AG04450 (cell line): ENCODE measurements around the gene SPTLC3. TPM values are rescaled to one million over a fixed set of nuclear protein-coding genes. Genes with fewer than 3 reads are reported as not detected.

Experiments
- CTCF ChIA-PET: fragments of 300-600, 350-600 bp; formaldehyde crosslinking; extraction: SDS; loops from one replicate; lab custom pipeline; 2022; ENCODE audit warnings: antibody characterized with exemption, inconsistent platforms; lab: Charles Lee
- POLR2A ChIA-PET: fragments of 350-600 bp; formaldehyde crosslinking; extraction: SDS; loops from one replicate; lab custom pipeline; 2021; ENCODE audit warnings: antibody characterized with exemption, inconsistent platforms; lab: Yijun Ruan, JAX
- DNase-seq: peaks from one replicate; pipeline ENCODE4 v3.0.0-alpha.2; 2011; ENCODE audit warnings: low read depth, low spot score
- H3K27ac ChIP-seq: one replicate; pipeline ENCODE4 v1.5.1; 2012; ENCODE audit warnings: low read depth, low read length, control low read depth
- H3K27me3 ChIP-seq: one replicate; pipeline ENCODE4 v1.6.0; 2012; ENCODE audit warnings: low read length; ENCODE audit not compliant: control insufficient read depth, insufficient read depth
- H3K4me3 ChIP-seq: 2 replicates; pipeline ENCODE4 v1.5.1; 2011; ENCODE audit warnings: mild to moderate bottlenecking, low read depth, low read length, control low read depth
- H3K9me3 ChIP-seq: 2 replicates; pipeline ENCODE4 v1.5.1; 2012; ENCODE audit warnings: low read length; ENCODE audit not compliant: control insufficient read depth, insufficient read depth
- polyA plus RNA-seq: library from polyadenylated mRNA; depleted of rRNA; stranded (reverse); fragments of >200 nt; gene quantifications from 2 replicates; pipeline ENCODE4 v1.2.3, GENCODE V29; 2011
- TF ChIP-seq, protein P1 (sequence below): IDR thresholded peaks from 2 replicates; pipeline ENCODE4 v1.5.1; 2011; ENCODE audit warnings: low read depth, low read length, control low read depth, inconsistent platforms

SPTLC3 gene
- polyA plus RNA-seq, 1 experiment, result 2.8 TPM

DNA sequence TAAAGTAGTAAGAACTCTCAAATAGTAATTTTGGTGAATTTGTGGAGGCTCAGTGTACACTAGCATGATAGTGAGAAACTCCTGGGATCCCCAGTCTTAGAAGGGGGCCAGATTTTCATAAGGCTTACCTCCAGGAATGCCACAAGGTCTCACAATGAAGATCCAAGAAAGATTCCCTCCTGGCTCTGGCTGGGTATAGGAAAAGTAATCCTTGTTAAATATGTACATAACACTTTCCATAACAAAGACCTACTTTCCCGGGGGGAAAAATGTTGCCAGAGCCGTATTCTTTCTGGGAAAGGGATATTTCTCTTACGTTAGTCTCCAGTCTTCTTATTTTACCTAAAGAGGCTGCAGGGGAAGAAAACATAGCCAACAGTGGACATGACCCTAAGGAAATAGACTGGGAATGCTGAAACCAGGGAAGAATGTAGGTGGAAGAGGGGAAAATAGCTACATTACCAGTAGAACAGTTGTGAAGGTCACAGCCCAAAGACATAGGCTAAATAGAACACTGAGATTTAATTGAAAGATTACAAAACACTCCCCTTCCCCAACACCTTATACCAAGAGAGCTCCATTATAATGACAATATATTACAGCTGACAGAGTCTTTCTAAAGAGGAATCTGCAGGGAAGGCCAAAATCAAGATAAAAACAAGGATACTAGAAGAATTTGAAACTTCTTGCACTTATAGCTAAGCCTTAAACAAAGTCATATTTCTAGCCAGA is 177.4 kb downstream of the SPTLC3 start:
- ChIA-PET POLR2A (no interaction called here), CTCF (no interaction called here)
- TF ChIP-seq, protein P1, sequence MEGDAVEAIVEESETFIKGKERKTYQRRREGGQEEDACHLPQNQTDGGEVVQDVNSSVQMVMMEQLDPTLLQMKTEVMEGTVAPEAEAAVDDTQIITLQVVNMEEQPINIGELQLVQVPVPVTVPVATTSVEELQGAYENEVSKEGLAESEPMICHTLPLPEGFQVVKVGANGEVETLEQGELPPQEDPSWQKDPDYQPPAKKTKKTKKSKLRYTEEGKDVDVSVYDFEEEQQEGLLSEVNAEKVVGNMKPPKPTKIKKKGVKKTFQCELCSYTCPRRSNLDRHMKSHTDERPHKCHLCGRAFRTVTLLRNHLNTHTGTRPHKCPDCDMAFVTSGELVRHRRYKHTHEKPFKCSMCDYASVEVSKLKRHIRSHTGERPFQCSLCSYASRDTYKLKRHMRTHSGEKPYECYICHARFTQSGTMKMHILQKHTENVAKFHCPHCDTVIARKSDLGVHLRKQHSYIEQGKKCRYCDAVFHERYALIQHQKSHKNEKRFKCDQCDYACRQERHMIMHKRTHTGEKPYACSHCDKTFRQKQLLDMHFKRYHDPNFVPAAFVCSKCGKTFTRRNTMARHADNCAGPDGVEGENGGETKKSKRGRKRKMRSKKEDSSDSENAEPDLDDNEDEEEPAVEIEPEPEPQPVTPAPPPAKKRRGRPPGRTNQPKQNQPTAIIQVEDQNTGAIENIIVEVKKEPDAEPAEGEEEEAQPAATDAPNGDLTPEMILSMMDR, result no peak
- no peaks in the 10 kb centered on the region for H3K27me3 ChIP-seq
- H3K9me3 ChIP-seq, result no peaks in the 10 kb centered on the region
- no peak overlapping the region for H3K27ac ChIP-seq
- no peak for DNase-seq
- no peak overlapping the region for H3K4me3 ChIP-seq

DNA sequence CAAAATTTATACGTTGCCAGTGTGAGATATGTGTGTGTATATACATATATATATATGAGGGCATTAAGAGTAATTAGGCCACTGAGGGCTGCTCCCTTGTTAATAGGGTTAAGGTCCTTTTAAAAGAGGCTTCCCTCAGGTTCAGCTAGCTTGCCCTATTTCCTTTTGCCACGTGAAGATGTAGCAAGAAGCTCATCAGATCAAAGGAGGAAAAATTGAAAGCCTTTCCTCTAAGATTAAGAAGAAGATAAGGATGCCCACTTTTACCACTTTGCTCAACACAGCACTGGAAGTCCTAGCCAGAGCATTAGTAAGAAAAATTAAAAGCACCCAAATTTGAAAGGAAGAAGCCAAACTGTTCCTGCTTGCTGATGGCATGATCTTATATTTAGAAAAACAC is 179.1 kb downstream of the SPTLC3 start:
- no peak overlapping the region for H3K27ac ChIP-seq
- TF ChIP-seq, protein P1, result no peak
- no peak overlapping the region for H3K4me3 ChIP-seq
- ChIA-PET CTCF (no interaction called here), POLR2A (no interaction called here)
- H3K27me3 ChIP-seq, result no peaks in the 10 kb centered on the region
- no peaks in the 10 kb centered on the region for H3K9me3 ChIP-seq
- DNase-seq, result no peak

DNA sequence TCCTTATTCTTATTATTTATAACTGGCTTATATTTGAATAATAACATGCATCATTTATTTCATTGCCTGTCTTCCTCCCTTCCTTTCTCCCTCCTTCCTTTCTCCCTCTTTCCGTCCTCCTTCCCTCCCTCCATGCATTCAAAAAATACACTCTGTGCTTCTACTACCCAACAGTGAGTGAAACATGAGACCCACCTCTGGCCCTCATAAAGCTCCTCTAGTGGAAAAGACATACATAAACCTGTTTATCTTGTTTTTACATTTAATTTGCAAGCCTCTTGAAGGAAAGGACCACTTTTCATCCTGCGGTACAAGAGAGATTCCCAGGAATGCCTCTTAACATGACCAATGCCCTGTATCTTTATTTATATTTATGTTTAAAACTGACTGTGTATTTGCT is 190.5 kb downstream of the SPTLC3 start:
- CTCF ChIA-PET, result no interaction called here
- TF ChIP-seq, protein P1, result no peak
- H3K9me3 ChIP-seq, result no peaks in the 10 kb centered on the region
- DNase-seq, result no peak
- POLR2A ChIA-PET, result no interaction called here
- H3K4me3 ChIP-seq, result no peak overlapping the region
- no peak overlapping the region for H3K27ac ChIP-seq
- H3K27me3 ChIP-seq, result no peaks in the 10 kb centered on the region

DNA sequence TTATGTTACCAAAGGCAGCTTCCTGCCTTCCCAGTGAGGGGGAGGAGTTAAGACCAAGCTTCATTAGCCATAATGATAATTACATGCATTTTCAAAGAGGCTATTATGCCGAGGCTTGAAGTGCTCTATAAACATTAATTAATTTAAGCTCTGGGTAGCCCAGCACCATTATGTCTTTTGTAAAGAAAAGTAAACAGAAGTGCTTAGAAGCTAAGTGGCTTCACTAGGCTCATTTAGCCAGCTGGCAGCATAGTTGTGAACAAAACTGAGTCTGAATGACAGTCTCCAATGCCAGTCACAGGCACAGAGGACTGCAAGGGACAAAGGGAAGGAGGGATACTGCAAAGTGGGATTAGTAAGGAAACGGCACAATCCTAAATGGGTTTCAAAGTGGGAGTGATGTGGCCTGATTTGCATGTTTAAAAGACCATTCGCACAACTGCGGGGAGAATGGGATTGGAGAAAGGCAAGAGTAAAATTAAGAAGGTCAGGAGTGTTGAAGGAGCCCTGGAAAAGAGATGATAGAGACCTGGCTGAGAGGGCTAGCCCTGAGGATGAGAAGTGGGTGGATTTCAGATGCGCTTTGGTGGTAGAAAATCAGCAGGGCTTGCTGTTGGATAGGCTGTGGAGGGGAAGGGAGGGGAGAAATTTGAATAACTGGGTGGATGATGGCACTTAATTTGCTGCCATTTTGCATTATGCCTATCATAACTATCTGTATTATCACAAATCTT is 192.2 kb downstream of the SPTLC3 start:
- DNase-seq, result no peak
- H3K27ac ChIP-seq, result no peak overlapping the region
- no peaks in the 10 kb centered on the region for H3K27me3 ChIP-seq
- TF ChIP-seq, protein P1, result no peak
- no peaks in the 10 kb centered on the region for H3K9me3 ChIP-seq
- ChIA-PET POLR2A (no interaction called here), CTCF (interaction anchor here (1.1 kb wide), 1 partner anchor 346 kb away, joined by 3 read pairs; no protein-coding TSS in a partner anchor)
- no peak overlapping the region for H3K4me3 ChIP-seq

- Histone ChIP-seq H3K4me3 (no peak overlapping the region), H3K27ac (no peak overlapping the region), H3K9me3 (no peaks in the 10 kb centered on the region), H3K27me3 (no peaks in the 10 kb centered on the region)
- ChIA-PET POLR2A (no interaction called here), CTCF (no interaction called here)
- no peak for DNase-seq
- TF ChIP-seq, protein P1, result no peak
Observed at GRCh38 chr20:13202565-13202964, 193.8 kb downstream of the SPTLC3 start.
